Choroid plexus epithelial cell (primary cell): ENCODE results near the gene IL13RA2.
A peak's percentile ranks its signal among the peaks of the same experiment; 100 is the strongest.

ENCODE experiments used
- DNase-seq: peaks from one replicate; pipeline ENCODE4 v3.0.0-alpha.2; 2010; ENCODE audit warnings: low read depth
- H3K4me3 ChIP-seq: 2 replicates; pipeline ENCODE4 v1.5.1; 2011; ENCODE audit warnings: low read depth, mild to moderate bottlenecking, control low read depth, low read length, moderate library complexity
- TF ChIP-seq, protein P1 (sequence below): conservative IDR thresholded peaks from 2 replicates; pipeline ENCODE4 v1.5.1; 2011; ENCODE audit warnings: low read depth, mild to moderate bottlenecking, control low read depth, inconsistent platforms, low read length, moderate library complexity

The IL13RA2 gene

DNA sequence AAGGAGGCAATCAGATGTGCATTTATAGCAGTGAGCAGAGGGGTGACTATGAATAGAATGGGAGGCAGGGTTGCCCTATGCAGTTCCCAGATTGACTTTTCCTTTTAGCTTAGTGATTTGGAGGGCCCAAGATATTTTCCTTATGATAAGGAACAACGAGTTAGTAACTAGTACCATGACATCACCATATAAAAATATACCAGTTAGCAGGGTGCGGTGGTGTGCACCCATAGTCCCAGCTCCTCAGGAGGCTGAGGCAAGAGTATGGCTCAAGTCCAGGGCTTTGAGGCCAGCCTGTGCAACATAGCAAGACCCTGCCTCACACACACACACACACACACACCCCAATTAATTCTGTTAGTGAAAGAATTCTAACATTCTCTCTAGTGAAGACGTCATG lies 53.0 kb downstream of the IL13RA2 start:
- TF ChIP-seq, protein P1, sequence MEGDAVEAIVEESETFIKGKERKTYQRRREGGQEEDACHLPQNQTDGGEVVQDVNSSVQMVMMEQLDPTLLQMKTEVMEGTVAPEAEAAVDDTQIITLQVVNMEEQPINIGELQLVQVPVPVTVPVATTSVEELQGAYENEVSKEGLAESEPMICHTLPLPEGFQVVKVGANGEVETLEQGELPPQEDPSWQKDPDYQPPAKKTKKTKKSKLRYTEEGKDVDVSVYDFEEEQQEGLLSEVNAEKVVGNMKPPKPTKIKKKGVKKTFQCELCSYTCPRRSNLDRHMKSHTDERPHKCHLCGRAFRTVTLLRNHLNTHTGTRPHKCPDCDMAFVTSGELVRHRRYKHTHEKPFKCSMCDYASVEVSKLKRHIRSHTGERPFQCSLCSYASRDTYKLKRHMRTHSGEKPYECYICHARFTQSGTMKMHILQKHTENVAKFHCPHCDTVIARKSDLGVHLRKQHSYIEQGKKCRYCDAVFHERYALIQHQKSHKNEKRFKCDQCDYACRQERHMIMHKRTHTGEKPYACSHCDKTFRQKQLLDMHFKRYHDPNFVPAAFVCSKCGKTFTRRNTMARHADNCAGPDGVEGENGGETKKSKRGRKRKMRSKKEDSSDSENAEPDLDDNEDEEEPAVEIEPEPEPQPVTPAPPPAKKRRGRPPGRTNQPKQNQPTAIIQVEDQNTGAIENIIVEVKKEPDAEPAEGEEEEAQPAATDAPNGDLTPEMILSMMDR, result no peak
- H3K4me3 ChIP-seq, result no peak overlapping the region
- peak; percentile 27 for DNase-seq

DNA sequence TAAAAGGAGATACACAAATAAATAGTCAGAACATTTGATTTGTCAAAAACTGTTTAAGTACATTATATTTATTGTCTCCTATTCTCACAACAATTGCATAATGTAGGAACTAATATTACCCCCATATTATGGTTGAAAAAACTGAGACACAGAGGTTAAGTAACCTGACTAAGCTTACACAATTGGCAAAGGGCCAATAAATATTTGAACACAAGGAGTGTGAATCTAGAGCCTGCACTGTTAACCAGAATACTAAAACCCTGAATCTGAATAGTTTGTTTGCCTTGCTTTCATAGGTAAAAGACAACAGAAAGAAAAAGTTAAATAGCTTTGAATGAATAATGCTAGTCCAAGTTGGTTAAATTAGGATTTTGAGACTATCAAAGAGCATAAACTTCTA lies 55.2 kb downstream of the IL13RA2 start:
- no peak overlapping the region for H3K4me3 ChIP-seq
- no peak for DNase-seq
- TF ChIP-seq, protein P1, result no peak

DNA sequence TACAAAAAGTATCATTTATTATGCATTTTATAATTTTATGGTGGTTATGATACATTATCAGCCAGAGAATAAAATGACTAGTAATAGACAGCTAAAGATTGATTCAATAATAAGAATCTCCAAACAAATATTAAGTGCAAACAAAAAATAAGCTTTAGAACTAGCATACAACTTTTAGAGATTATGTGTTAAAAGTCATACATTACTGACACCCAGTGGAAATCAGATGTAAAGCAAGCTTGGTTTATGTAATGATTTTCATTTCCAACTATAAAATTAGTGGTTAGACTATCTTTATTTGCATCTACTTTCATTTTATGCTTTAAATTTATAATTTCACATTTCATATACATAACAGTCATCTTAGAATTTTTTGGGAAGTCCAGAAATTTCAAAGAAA lies 57.7 kb downstream of the IL13RA2 start:
- H3K4me3 ChIP-seq, result no peak overlapping the region
- TF ChIP-seq, protein P1, result peak; percentile 43
- peak; percentile 43 for DNase-seq
